ENCODE data around the gene F7.

GRCh38 chr13:113121183-113121927 lies 15.8 kb downstream of the F7 start:
- TF ChIP-seq CTCF (IDR thresholded peaks at IDR 0.05 in 2 of 3, conservative IDR thresholded peaks at IDR 0.05 in 1 of 3; ENCODE audit: insufficient read depth in 2 of 3, low read depth in 1 of 3, low read length in 3 of 3) (no peak), RAD51 (IDR thresholded peaks at IDR 0.05; ENCODE audit: borderline replicate concordance, low read depth) (no peak), KDM1A (IDR thresholded peaks at IDR 0.05) (no peak), NKRF (IDR thresholded peaks at IDR 0.05; ENCODE audit: borderline replicate concordance) (no peak), YY1 (IDR thresholded peaks at IDR 0.05; ENCODE audit: borderline replicate concordance in 1 of 3, control insufficient read depth in 1 of 3, extremely low read depth in 1 of 3, insufficient read depth in 3 of 3, insufficient read length in 1 of 3, insufficient replicate concordance in 2 of 3, low read depth in 1 of 3, low read length in 2 of 3) (no peak), SMC3 (conservative IDR thresholded peaks at IDR 0.05; ENCODE audit: insufficient read depth, low read depth, low read length) (no peak), POLR2AphosphoS5 (IDR thresholded peaks at IDR 0.05; ENCODE audit: control insufficient read depth, insufficient read depth, low read depth, low read length) (no peak), PHB2 (IDR thresholded peaks at IDR 0.05; ENCODE audit: low read depth) (no peak)
